ENCODE data around the gene RFC3.

The RFC3 gene

DNA sequence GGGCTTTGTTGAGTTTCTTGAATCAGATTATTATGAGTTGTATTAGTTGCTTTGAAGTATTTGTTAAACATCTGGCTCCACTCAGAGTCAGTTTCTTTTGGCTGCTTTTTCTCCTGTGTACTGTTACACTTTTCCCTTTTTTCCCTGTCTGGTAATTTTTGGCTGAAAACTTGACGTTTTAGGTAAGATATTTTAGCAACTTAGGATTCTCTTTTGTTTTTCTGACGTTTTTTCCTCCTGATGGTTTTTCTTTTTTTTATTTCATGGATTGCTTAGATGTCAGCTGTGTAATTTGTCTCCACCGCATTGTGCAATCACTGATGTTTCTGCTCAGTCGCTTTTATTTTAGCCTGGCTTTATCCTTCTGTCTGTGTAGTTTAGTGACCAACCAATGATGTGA lies 20.7 kb downstream of the RFC3 start:
- TF ChIP-seq SIN3A (IDR thresholded peaks at IDR 0.05; ENCODE audit: borderline replicate concordance, insufficient read depth, low read length) (no peak), FOXP2 (optimal IDR thresholded peaks at IDR 0.05; ENCODE audit: borderline replicate concordance, extremely low read depth, extremely low read length, insufficient read depth) (no peak), TAF1 (IDR thresholded peaks at IDR 0.05; ENCODE audit: borderline replicate concordance, insufficient read depth, low read length) (no peak), POLR2AphosphoS5 (IDR thresholded peaks at IDR 0.05; ENCODE audit: low read depth, low read length) (no peak)
- TF ChIP-seq, protein P1, sequence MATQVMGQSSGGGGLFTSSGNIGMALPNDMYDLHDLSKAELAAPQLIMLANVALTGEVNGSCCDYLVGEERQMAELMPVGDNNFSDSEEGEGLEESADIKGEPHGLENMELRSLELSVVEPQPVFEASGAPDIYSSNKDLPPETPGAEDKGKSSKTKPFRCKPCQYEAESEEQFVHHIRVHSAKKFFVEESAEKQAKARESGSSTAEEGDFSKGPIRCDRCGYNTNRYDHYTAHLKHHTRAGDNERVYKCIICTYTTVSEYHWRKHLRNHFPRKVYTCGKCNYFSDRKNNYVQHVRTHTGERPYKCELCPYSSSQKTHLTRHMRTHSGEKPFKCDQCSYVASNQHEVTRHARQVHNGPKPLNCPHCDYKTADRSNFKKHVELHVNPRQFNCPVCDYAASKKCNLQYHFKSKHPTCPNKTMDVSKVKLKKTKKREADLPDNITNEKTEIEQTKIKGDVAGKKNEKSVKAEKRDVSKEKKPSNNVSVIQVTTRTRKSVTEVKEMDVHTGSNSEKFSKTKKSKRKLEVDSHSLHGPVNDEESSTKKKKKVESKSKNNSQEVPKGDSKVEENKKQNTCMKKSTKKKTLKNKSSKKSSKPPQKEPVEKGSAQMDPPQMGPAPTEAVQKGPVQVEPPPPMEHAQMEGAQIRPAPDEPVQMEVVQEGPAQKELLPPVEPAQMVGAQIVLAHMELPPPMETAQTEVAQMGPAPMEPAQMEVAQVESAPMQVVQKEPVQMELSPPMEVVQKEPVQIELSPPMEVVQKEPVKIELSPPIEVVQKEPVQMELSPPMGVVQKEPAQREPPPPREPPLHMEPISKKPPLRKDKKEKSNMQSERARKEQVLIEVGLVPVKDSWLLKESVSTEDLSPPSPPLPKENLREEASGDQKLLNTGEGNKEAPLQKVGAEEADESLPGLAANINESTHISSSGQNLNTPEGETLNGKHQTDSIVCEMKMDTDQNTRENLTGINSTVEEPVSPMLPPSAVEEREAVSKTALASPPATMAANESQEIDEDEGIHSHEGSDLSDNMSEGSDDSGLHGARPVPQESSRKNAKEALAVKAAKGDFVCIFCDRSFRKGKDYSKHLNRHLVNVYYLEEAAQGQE (IDR thresholded peaks at IDR 0.05; ENCODE audit: insufficient read depth in 1 of 2, low read depth in 2 of 2, low read length in 2 of 2) = no peak

DNA sequence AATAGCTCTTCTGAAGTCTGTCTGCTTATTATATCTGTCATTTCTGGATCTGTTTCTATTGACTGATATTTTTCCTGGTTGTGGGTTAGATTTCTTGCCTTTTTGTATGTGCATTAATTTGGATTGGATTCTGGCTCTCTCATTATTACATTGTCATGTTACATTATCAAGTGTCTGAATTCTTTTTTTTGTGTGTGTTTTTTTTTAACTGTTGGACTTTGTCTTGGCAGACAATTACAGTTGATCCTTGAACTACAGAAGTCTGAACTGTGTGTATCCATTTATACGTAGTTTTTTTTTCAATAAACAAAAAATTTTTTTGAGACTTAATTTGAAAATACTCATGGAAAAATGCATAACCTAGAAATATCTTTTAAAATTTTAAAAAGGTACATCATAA lies 22.5 kb downstream of the RFC3 start:
- no peak for TF ChIP-seq FOXP2 (optimal IDR thresholded peaks at IDR 0.05; ENCODE audit: borderline replicate concordance, extremely low read depth, extremely low read length, insufficient read depth)
- TF ChIP-seq, protein P1 (IDR thresholded peaks at IDR 0.05; ENCODE audit: insufficient read depth in 1 of 2, low read depth in 2 of 2, low read length in 2 of 2) = no peak
- no peak for TF ChIP-seq POLR2AphosphoS5 (IDR thresholded peaks at IDR 0.05; ENCODE audit: low read depth, low read length)
- no peak for TF ChIP-seq SIN3A (IDR thresholded peaks at IDR 0.05; ENCODE audit: borderline replicate concordance, insufficient read depth, low read length)
- TF ChIP-seq TAF1 (IDR thresholded peaks at IDR 0.05; ENCODE audit: borderline replicate concordance, insufficient read depth, low read length) = no peak

- no peak for TF ChIP-seq SIN3A (IDR thresholded peaks at IDR 0.05; ENCODE audit: borderline replicate concordance, insufficient read depth, low read length)
- TF ChIP-seq TAF1 (IDR thresholded peaks at IDR 0.05; ENCODE audit: borderline replicate concordance, insufficient read depth, low read length) = no peak
- TF ChIP-seq FOXP2 (optimal IDR thresholded peaks at IDR 0.05; ENCODE audit: borderline replicate concordance, extremely low read depth, extremely low read length, insufficient read depth) = no peak
- no peak for TF ChIP-seq POLR2AphosphoS5 (IDR thresholded peaks at IDR 0.05; ENCODE audit: low read depth, low read length)
- TF ChIP-seq, protein P1 (IDR thresholded peaks at IDR 0.05; ENCODE audit: insufficient read depth in 1 of 2, low read depth in 2 of 2, low read length in 2 of 2) = no peak
Observed at GRCh38 chr13:33842207-33842606, 24.3 kb downstream of the RFC3 start.

DNA sequence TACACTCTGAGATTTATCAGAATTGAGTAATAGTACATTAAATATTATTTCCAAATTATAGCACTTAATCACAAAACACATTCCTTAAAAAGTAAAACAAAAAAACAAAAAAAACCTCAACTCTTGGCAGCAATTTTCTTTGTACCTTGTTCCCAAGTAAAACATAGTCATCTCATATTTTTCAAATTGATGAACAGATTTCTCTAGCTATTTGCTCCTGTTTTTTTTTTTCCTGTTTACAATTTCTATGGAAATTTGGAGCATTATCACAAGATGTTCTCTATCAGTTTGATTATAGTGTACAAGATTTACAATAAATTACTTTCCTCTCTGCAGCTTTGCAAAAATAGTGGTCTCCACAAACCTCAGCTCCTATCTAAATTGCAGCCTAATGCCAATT lies 25.0 kb downstream of the RFC3 start:
- TF ChIP-seq SIN3A (IDR thresholded peaks at IDR 0.05; ENCODE audit: borderline replicate concordance, insufficient read depth, low read length) (no peak), TAF1 (IDR thresholded peaks at IDR 0.05; ENCODE audit: borderline replicate concordance, insufficient read depth, low read length) (no peak), POLR2AphosphoS5 (IDR thresholded peaks at IDR 0.05; ENCODE audit: low read depth, low read length) (no peak), FOXP2 (optimal IDR thresholded peaks at IDR 0.05; ENCODE audit: borderline replicate concordance, extremely low read depth, extremely low read length, insufficient read depth) (no peak)
- TF ChIP-seq, protein P1 (IDR thresholded peaks at IDR 0.05; ENCODE audit: insufficient read depth in 1 of 2, low read depth in 2 of 2, low read length in 2 of 2) = no peak
